ENCODE data around the gene SAXO1. TPM values are rescaled to one million over a fixed set of nuclear protein-coding genes. Genes with fewer than 3 reads are reported as not detected.

The SAXO1 gene
- total RNA-seq, 1 experiment from 2014 or later: not detected

- no peak overlapping the region for H3K4me3 ChIP-seq
- POLR2A ChIA-PET (ENCODE audit: unreplicated experiment): no interaction called here
These were observed 61.6 kb downstream of the SAXO1 start for GRCh38 chr9:18971404-18971803.

GRCh38 chr9:18970393-18970792, 62.6 kb downstream of the SAXO1 start:
- Histone ChIP-seq H3K9me3 (ENCODE audit: insufficient read depth, low read depth) (no peaks in the 10 kb centered on the region), H3K79me2 (ENCODE audit: low read depth) (no peaks in the 10 kb centered on the region), H3K4me3 (no peak overlapping the region), H2AFZ (no peak overlapping the region), H3K9me2 (ENCODE audit: insufficient read depth) (no peaks in the 10 kb centered on the region), H3K4me2 (no peak overlapping the region), H3K27ac (no peak overlapping the region), H3K27me3 (ENCODE audit: insufficient read depth, low read depth) (peaks cover 12% of the 10 kb centered on the region; the same call in 1 of the 2 replicates), H4K20me1 (ENCODE audit: insufficient read depth) (no peaks in the 10 kb centered on the region), H3K36me3 (ENCODE audit: low read depth) (no peaks in the 10 kb centered on the region), H3F3A (ENCODE audit: insufficient read depth, low read depth) (no peaks in the 10 kb centered on the region), H3K4me1 (replicated peaks; ENCODE audit: insufficient read depth) (no peaks in the 10 kb centered on the region)
- POLR2A ChIA-PET (ENCODE audit: unreplicated experiment): no interaction called here
- TF ChIP-seq, protein P1, sequence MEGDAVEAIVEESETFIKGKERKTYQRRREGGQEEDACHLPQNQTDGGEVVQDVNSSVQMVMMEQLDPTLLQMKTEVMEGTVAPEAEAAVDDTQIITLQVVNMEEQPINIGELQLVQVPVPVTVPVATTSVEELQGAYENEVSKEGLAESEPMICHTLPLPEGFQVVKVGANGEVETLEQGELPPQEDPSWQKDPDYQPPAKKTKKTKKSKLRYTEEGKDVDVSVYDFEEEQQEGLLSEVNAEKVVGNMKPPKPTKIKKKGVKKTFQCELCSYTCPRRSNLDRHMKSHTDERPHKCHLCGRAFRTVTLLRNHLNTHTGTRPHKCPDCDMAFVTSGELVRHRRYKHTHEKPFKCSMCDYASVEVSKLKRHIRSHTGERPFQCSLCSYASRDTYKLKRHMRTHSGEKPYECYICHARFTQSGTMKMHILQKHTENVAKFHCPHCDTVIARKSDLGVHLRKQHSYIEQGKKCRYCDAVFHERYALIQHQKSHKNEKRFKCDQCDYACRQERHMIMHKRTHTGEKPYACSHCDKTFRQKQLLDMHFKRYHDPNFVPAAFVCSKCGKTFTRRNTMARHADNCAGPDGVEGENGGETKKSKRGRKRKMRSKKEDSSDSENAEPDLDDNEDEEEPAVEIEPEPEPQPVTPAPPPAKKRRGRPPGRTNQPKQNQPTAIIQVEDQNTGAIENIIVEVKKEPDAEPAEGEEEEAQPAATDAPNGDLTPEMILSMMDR (conservative IDR thresholded peaks at IDR 0.05): no peak
- TF ChIP-seq EZH2 (IDR thresholded peaks at IDR 0.05; ENCODE audit: low read depth): no peak
- intact Hi-C loops (cut with micrococcal nuclease; ENCODE audit: unreplicated experiment): no loop called here
- no TSS peak for BruUV-seq (replicated peaks)
- CTCF ChIA-PET: no interaction called here
- DNase-seq: no peak

More at GRCh38 chr9:18971404-18971803, 61.6 kb downstream of the SAXO1 start:
- H4K20me1 ChIP-seq (ENCODE audit: insufficient read depth): no peaks in the 10 kb centered on the region
- H3K4me1 ChIP-seq (replicated peaks; ENCODE audit: insufficient read depth): no peaks in the 10 kb centered on the region
- H3K9me2 ChIP-seq (ENCODE audit: insufficient read depth): no peaks in the 10 kb centered on the region
- intact Hi-C loops (cut with micrococcal nuclease; ENCODE audit: unreplicated experiment): no loop called here
- no peaks in the 10 kb centered on the region for H3K79me2 ChIP-seq (ENCODE audit: low read depth)
- H3K27me3 ChIP-seq (ENCODE audit: insufficient read depth, low read depth): peaks cover 22% of the 10 kb centered on the region; the same call in 1 of the 2 replicates
- H2AFZ ChIP-seq: no peak overlapping the region
- TF ChIP-seq, protein P1 (conservative IDR thresholded peaks at IDR 0.05): no peak
- no peak for TF ChIP-seq EZH2 (IDR thresholded peaks at IDR 0.05; ENCODE audit: low read depth)
- CTCF ChIA-PET: no interaction called here
- no peaks in the 10 kb centered on the region for H3F3A ChIP-seq (ENCODE audit: insufficient read depth, low read depth)
- no peak overlapping the region for H3K27ac ChIP-seq
- no peak for DNase-seq
- no peaks in the 10 kb centered on the region for H3K36me3 ChIP-seq (ENCODE audit: low read depth)
- no TSS peak for BruUV-seq (replicated peaks)
- no peaks in the 10 kb centered on the region for H3K9me3 ChIP-seq (ENCODE audit: insufficient read depth, low read depth)
- no peak overlapping the region for H3K4me2 ChIP-seq

GRCh38 chr9:18969128-18969527, 63.9 kb downstream of the SAXO1 start:
- no TSS peak for BruUV-seq (replicated peaks)
- Histone ChIP-seq H3K36me3 (ENCODE audit: low read depth) (no peaks in the 10 kb centered on the region), H3K4me2 (no peak overlapping the region), H3F3A (ENCODE audit: insufficient read depth, low read depth) (no peaks in the 10 kb centered on the region), H3K9me3 (ENCODE audit: insufficient read depth, low read depth) (no peaks in the 10 kb centered on the region), H3K9me2 (ENCODE audit: insufficient read depth) (no peaks in the 10 kb centered on the region), H3K27ac (no peak overlapping the region), H3K79me2 (ENCODE audit: low read depth) (no peaks in the 10 kb centered on the region), H3K4me3 (no peak overlapping the region), H2AFZ (no peak overlapping the region), H4K20me1 (ENCODE audit: insufficient read depth) (no peaks in the 10 kb centered on the region), H3K4me1 (replicated peaks; ENCODE audit: insufficient read depth) (no peaks in the 10 kb centered on the region), H3K27me3 (ENCODE audit: insufficient read depth, low read depth) (peaks cover 10% of the 10 kb centered on the region; the same call in 1 of the 2 replicates)
- POLR2A ChIA-PET (ENCODE audit: unreplicated experiment): no interaction called here
- CTCF ChIA-PET: no interaction called here
- no peak for DNase-seq
- no peak for TF ChIP-seq EZH2 (IDR thresholded peaks at IDR 0.05; ENCODE audit: low read depth)
- TF ChIP-seq, protein P1 (conservative IDR thresholded peaks at IDR 0.05): no peak
- intact Hi-C loops (cut with micrococcal nuclease; ENCODE audit: unreplicated experiment): no loop called here
